Endometrial microvascular endothelial cells (primary cell): ENCODE measurements around the gene FHIT. TPM values are rescaled to one million over a fixed set of nuclear protein-coding genes. Genes with fewer than 3 reads are reported as not detected.

Experiments used
- in situ Hi-C: cut with HindIII; loops from 2 replicates; pipeline ENCODE4 v1.10.0; 2017; ENCODE audit warnings: low sequenced_read_pairs, low pct_unique_long_range_greater_than_20kb; ENCODE audit errors: inconsistent ontology term
- total RNA-seq: library from RNA; depleted of rRNA; stranded (reverse); fragments of >200 nt; gene quantifications from one replicate; pipeline ENCODE4 v1.2.3, GENCODE V29; 2015; ENCODE audit errors: inconsistent ontology term

Gene FHIT
- total RNA-seq, 1 donor from 2014 or later: 0.19 TPM

- in situ Hi-C loops: no loop called here
These were observed 71.0 kb downstream of the FHIT start for GRCh38 chr3:61180206-61180605.

GRCh38 chr3:61178167-61178566 lies 73.1 kb downstream of the FHIT start:
- in situ Hi-C loops: no loop called here

- in situ Hi-C loops: no loop called here
These were observed 73.8 kb downstream of the FHIT start for GRCh38 chr3:61177450-61177849.

- in situ Hi-C loops: no loop called here
These were observed 77.6 kb downstream of the FHIT start for GRCh38 chr3:61173676-61174075.

GRCh38 chr3:61172684-61173083 lies 78.6 kb downstream of the FHIT start:
- in situ Hi-C loops: no loop called here

- in situ Hi-C loops: no loop called here
These were observed 79.0 kb downstream of the FHIT start for GRCh38 chr3:61172203-61172602.

GRCh38 chr3:61169621-61170251 lies 81.5 kb downstream of the FHIT start:
- in situ Hi-C loops: no loop called here

GRCh38 chr3:61168286-61168685 lies 83.0 kb downstream of the FHIT start:
- in situ Hi-C loops: no loop called here

GRCh38 chr3:61162965-61163364 lies 88.3 kb downstream of the FHIT start:
- in situ Hi-C loops: no loop called here

GRCh38 chr3:61158667-61159066 lies 92.6 kb downstream of the FHIT start:
- in situ Hi-C loops: no loop called here

- in situ Hi-C loops: no loop called here
These were observed 93.0 kb downstream of the FHIT start for GRCh38 chr3:61158216-61158615.

- in situ Hi-C loops: no loop called here
These were observed 93.8 kb downstream of the FHIT start for GRCh38 chr3:61157414-61157813.

GRCh38 chr3:61155701-61156292 lies 95.5 kb downstream of the FHIT start:
- in situ Hi-C loops: no loop called here

GRCh38 chr3:61154457-61155198 lies 96.6 kb downstream of the FHIT start:
- in situ Hi-C loops: no loop called here

- in situ Hi-C loops: no loop called here
These were observed 99.2 kb downstream of the FHIT start for GRCh38 chr3:61152071-61152470.

GRCh38 chr3:61149236-61149635 lies 102.0 kb downstream of the FHIT start:
- in situ Hi-C loops: no loop called here

- in situ Hi-C loops: no loop called here
These were observed 105.0 kb downstream of the FHIT start for GRCh38 chr3:61146010-61146890.

- in situ Hi-C loops: no loop called here
These were observed 109.6 kb downstream of the FHIT start for GRCh38 chr3:61141697-61142096.

GRCh38 chr3:61141227-61141626 lies 110.0 kb downstream of the FHIT start:
- in situ Hi-C loops: no loop called here
